H1 (cell line): Measurements from ENCODE around the gene PTP4A1. TPM values are rescaled to one million over a fixed set of nuclear protein-coding genes. Genes with fewer than 3 reads are reported as not detected.
A peak's percentile ranks its signal among the peaks of the same experiment; 100 is the strongest.

Experiments
- CTCF ChIA-PET: fragments of 300-600 bp; sonication (Branson Sonifier 250); formaldehyde crosslinking; loops from one replicate; lab custom pipeline; 2021; ENCODE audit not compliant: partially characterized antibody; lab: Charles Lee
- POLR2A ChIA-PET: fragments of 300-600 bp; sonication (Branson Sonifier 250); formaldehyde crosslinking; loops from one replicate; lab custom pipeline; 2021; ENCODE audit warnings: inconsistent platforms; ENCODE audit not compliant: partially characterized antibody; lab: Charles Lee
- DNase-seq, 2 experiments: peaks; one replicate each; pipeline versions ENCODE4 v3.0.0 to v3.0.0-alpha.2; 2010 to 2022; ENCODE audit warnings: low spot score in 2 of 2, low read depth in 1 of 2, mixed read lengths in 1 of 2
- FAIRE-seq: peaks from 2 replicates; lab custom pipeline; 2011; peaks lifted over from hg19 to GRCh38; lab: Jason Lieb, UNC
- H2AFZ ChIP-seq: 2 replicates; pipeline ENCODE4 v1.8.1; 2012; ENCODE audit warnings: low read length, inconsistent platforms
- H2AK5ac ChIP-seq: 2 replicates; pipeline ENCODE4 v1.6.1; 2013; ENCODE audit warnings: low read depth, low read length
- H2BK120ac ChIP-seq: replicated peaks from 2 replicates; pipeline ENCODE3; 2013; ENCODE audit warnings: low read depth, low read length, inconsistent platforms
- H2BK12ac ChIP-seq: 2 replicates; pipeline ENCODE4 v1.6.1; 2013; ENCODE audit warnings: low read depth, low read length
- H2BK15ac ChIP-seq: 2 replicates; pipeline ENCODE4 v1.6.1; 2013; ENCODE audit warnings: low read length
- H2BK20ac ChIP-seq: 2 replicates; pipeline ENCODE4 v1.6.1; 2013; ENCODE audit warnings: low read length
- H2BK5ac ChIP-seq: 2 replicates; pipeline ENCODE4 v1.6.1; 2013; ENCODE audit warnings: low read depth, low read length
- H3K14ac ChIP-seq: 2 replicates; pipeline ENCODE4 v1.6.1; 2013; ENCODE audit warnings: inconsistent platforms; ENCODE audit not compliant: insufficient read length
- H3K18ac ChIP-seq: 2 replicates; pipeline ENCODE4 v1.6.1; 2013; ENCODE audit warnings: low read length; ENCODE audit errors: extremely low read depth
- H3K23ac ChIP-seq: 2 replicates; pipeline ENCODE4 v1.6.1; 2013; ENCODE audit warnings: inconsistent platforms; ENCODE audit not compliant: insufficient read length
- H3K23me2 ChIP-seq: 2 replicates; pipeline ENCODE4 v1.6.1; 2013; ENCODE audit warnings: low read depth, low read length
- H3K27ac ChIP-seq: 2 replicates; pipeline ENCODE4 v1.6.1; 2011; ENCODE audit warnings: low read depth, low read length, inconsistent platforms
- H3K27me3 ChIP-seq, 4 experiments: replicated peaks in 1 of 4; 1 replicate in 1 of 4; 2 replicates in 3 of 4; pipeline versions ENCODE4 v1.6.1 to v1.8.1; 2011 to 2013; ENCODE audit warnings: low read length in 3 of 4, mild to moderate bottlenecking in 3 of 4, inconsistent platforms in 2 of 4, mixed read lengths in 2 of 4, moderate library complexity in 1 of 4; ENCODE audit not compliant: control insufficient read depth in 3 of 4, insufficient read depth in 3 of 4; ENCODE audit errors: extremely low read depth in 1 of 4
- H3K36me3 ChIP-seq, 4 experiments: 2 replicates each; pipeline versions ENCODE4 v1.6.1 to v1.8.1; 2011 to 2013; ENCODE audit warnings: mild to moderate bottlenecking in 4 of 4, low read length in 3 of 4, moderate library complexity in 2 of 4, control low read depth in 1 of 4, inconsistent platforms in 1 of 4; ENCODE audit not compliant: insufficient read depth in 4 of 4, control insufficient read depth in 2 of 4
- H3K4ac ChIP-seq: replicated peaks from 2 replicates; pipeline ENCODE3; 2013; ENCODE audit warnings: low read length, low read depth, mixed read lengths, inconsistent platforms; ENCODE audit not compliant: insufficient read length
- H3K4me1 ChIP-seq, 4 experiments: replicated peaks in 1 of 4; 1 replicate in 1 of 4; 2 replicates in 3 of 4; pipeline versions ENCODE4 v1.6.1 to v1.8.1; 2011 to 2013; ENCODE audit warnings: low read length in 3 of 4, inconsistent platforms in 2 of 4, mixed read lengths in 1 of 4; ENCODE audit not compliant: insufficient read depth in 4 of 4, control insufficient read depth in 3 of 4
- H3K4me2 ChIP-seq, 2 experiments: 2 replicates each; pipeline versions ENCODE4 v1.6.1 to v1.8.1; 2011 to 2013; ENCODE audit warnings: low read depth in 2 of 2, low read length in 2 of 2, control low read depth in 1 of 2, inconsistent platforms in 1 of 2, mild to moderate bottlenecking in 1 of 2; ENCODE audit not compliant: insufficient read depth in 1 of 2
- H3K4me3 ChIP-seq, 4 experiments: fragments of 200-600, 300-600 bp in 1 of 4; sonication (generic), shearing (Covaris generic), sonication (Bioruptor Twin) in 1 of 4; 2 replicates each; pipeline versions ENCODE4 v1.5.1 to v1.8.1; 2011 to 2016; ENCODE audit warnings: low read length in 4 of 4, low read depth in 3 of 4, control low read depth in 2 of 4, inconsistent platforms in 2 of 4, mild to moderate bottlenecking in 2 of 4, mixed read lengths in 1 of 4, moderate library complexity in 1 of 4; ENCODE audit not compliant: insufficient read depth in 2 of 4; ENCODE audit errors: extremely low read depth in 1 of 4
- H3K56ac ChIP-seq: replicated peaks from 2 replicates; pipeline ENCODE3; 2013; ENCODE audit warnings: low read depth, mild to moderate bottlenecking, mixed read lengths, low read length, inconsistent platforms; ENCODE audit not compliant: insufficient read length
- H3K79me1 ChIP-seq: 2 replicates; pipeline ENCODE4 v1.6.1; 2013; ENCODE audit warnings: low read depth, low read length, control low read depth
- H3K79me2 ChIP-seq, 2 experiments: 2 replicates each; pipeline versions ENCODE4 v1.6.1 to v1.8.1; 2012 to 2013; ENCODE audit warnings: low read length in 2 of 2, mild to moderate bottlenecking in 2 of 2, inconsistent platforms in 1 of 2; ENCODE audit not compliant: insufficient read depth in 2 of 2, control insufficient read depth in 1 of 2
- H3K9ac ChIP-seq, 4 experiments: replicated peaks in 1 of 4; 1 replicate in 1 of 4; 2 replicates in 3 of 4; pipeline versions ENCODE4 v1.6.1 to v1.8.1; 2011 to 2013; ENCODE audit warnings: low read depth in 3 of 4, low read length in 3 of 4, control low read depth in 2 of 4, mild to moderate bottlenecking in 2 of 4, moderate library complexity in 2 of 4, inconsistent platforms in 1 of 4; ENCODE audit errors: extremely low read depth in 1 of 4
- H3K9me3 ChIP-seq, 2 experiments: 2 replicates each; pipeline versions ENCODE4 v1.6.1 to v1.8.1; 2012 to 2013; ENCODE audit warnings: mild to moderate bottlenecking in 2 of 2, moderate library complexity in 2 of 2, control low read depth in 1 of 2, inconsistent platforms in 1 of 2, low read depth in 1 of 2, low read length in 1 of 2, mixed read lengths in 1 of 2; ENCODE audit not compliant: insufficient read depth in 2 of 2
- H4K20me1 ChIP-seq, 2 experiments: replicated peaks in 1 of 2; 2 replicates each; pipeline versions ENCODE3 to v1.8.1; 2011 to 2013; ENCODE audit warnings: inconsistent platforms in 2 of 2, low read length in 2 of 2, mild to moderate bottlenecking in 1 of 2; ENCODE audit not compliant: insufficient read depth in 2 of 2, control insufficient read depth in 1 of 2
- H4K5ac ChIP-seq: 2 replicates; pipeline ENCODE4 v1.6.1; 2013; ENCODE audit warnings: low read length, low read depth, mixed read lengths, inconsistent platforms; ENCODE audit not compliant: insufficient read length
- H4K8ac ChIP-seq: 2 replicates; pipeline ENCODE4 v1.8.0; 2013; ENCODE audit warnings: mild to moderate bottlenecking, moderate library complexity, low read length, inconsistent platforms; ENCODE audit not compliant: insufficient read depth; ENCODE audit errors: extremely low read depth
- H4K91ac ChIP-seq: replicated peaks from 2 replicates; pipeline ENCODE3; 2013; ENCODE audit warnings: low read length, mixed read lengths, inconsistent platforms; ENCODE audit not compliant: insufficient read length
- JUN ChIP-seq: IDR thresholded peaks from 2 replicates; pipeline ENCODE4 v1.6.1; 2011; ENCODE audit warnings: low read depth, mild to moderate bottlenecking, improper control_type of control experiment, low read length
- TAF7 ChIP-seq: optimal IDR thresholded peaks from 2 replicates; pipeline ENCODE3; 2011; ENCODE audit warnings: low read depth, mild to moderate bottlenecking, inconsistent platforms, low read length, moderate library complexity, borderline replicate concordance
- WGBS, 2 experiments: shearing (Covaris generic) in 1 of 2; methylation state at CpG; one replicate each; pipeline versions ENCODE4 v1.1.6 to v1.1.7; 2013 to 2015; ENCODE audit warnings: low lambda C conversion rate in 2 of 2, mixed read lengths in 2 of 2, inconsistent platforms in 1 of 2, low coverage in 1 of 2, missing lambda C conversion rate in 1 of 2; ENCODE audit not compliant: insufficient replicate concordance in 2 of 2, insufficient coverage in 1 of 2, insufficient read length in 1 of 2; ENCODE audit errors: extremely low coverage in 1 of 2, missing lambda C conversion rate in 1 of 2; 5-methylcytosine and 5-hydroxymethylcytosine counted together
- polyA plus RNA-seq, 7 experiments: library from polyadenylated mRNA; depleted of rRNA in 3 of 7; stranded (reverse) in 5 of 7; unstranded in 2 of 7; fragments of >200 nt in 5 of 7; fragments of 200-250 nt in 2 of 7; gene quantifications; 1 replicate in 5 of 7; 2 replicates in 1 of 7; 4 replicates in 1 of 7; pipeline versions ENCODE4 v1.2.1 to v1.2.3, GENCODE V29; 2011 to 2013; ENCODE audit warnings: missing spikeins in 2 of 7, mixed read lengths in 2 of 7
- total RNA-seq: library from RNA; stranded (reverse); fragmentation: NEBNext Ultra II Directional; extraction: Animal tissue kit (Norgen Biotek cat#: 25700); gene quantifications from 2 replicates; pipeline ENCODE4 v1.2.1, GENCODE V29; 2021

Gene PTP4A1
- total and polyA plus RNA-seq, 2 of the 8 experiments (the other 6 are each of a cell fraction or from before 2014, with no cell fraction given): 21.1 to 76.3 TPM

- no peaks in the 10 kb centered on the region for H3K79me1 ChIP-seq
- peaks cover 19 to 49% of the 10 kb centered on the region in 2 experiments for H3K79me2 ChIP-seq
- H3K23ac ChIP-seq: no peak overlapping the region
- peak overlapping the region; percentile 49; the same call in 1 of the 2 replicates for H3K18ac ChIP-seq
- H3K27me3 ChIP-seq: 0 out of 7 replicates have a peak, but pooled peaks cover 0 to 2% (median under 1%) of the 10 kb centered on the region in 4 experiments
- no peak overlapping the region for H2AFZ ChIP-seq
- H2BK5ac ChIP-seq: peak overlapping the region; percentile 92
- TF ChIP-seq JUN: no peak
- TF ChIP-seq TAF7: peak; percentile 11
- no peak overlapping the region for H3K14ac ChIP-seq
- peak overlapping the region; percentile 84 for H3K56ac ChIP-seq
- no peak overlapping the region for H2BK120ac ChIP-seq
- peak overlapping the region; percentile 98 for H3K27ac ChIP-seq
- H3K36me3 ChIP-seq: peaks cover 7 to 17% (median 14%) of the 10 kb centered on the region in 4 experiments; a peak in 7 of 8 replicates
- H4K8ac ChIP-seq: peak overlapping the region; percentile 99; the same call in 1 of the 2 replicates
- H3K4ac ChIP-seq: peak overlapping the region; percentile 88
- DNase-seq (peak in 1 of 2 experiments; percentile 53), FAIRE-seq (no peak)
- H2AK5ac ChIP-seq: no peak overlapping the region
- peaks cover 0 to 3% (median 0%) of the 10 kb centered on the region in 4 experiments; a peak in 1 of 7 replicates for H3K4me1 ChIP-seq
- peak overlapping the region; percentile 95 for H4K5ac ChIP-seq
- H3K4me3 ChIP-seq: peak overlapping the region; percentile 81 to 85 (median 82)
- H3K23me2 ChIP-seq: peaks cover 6% of the 10 kb centered on the region
- POLR2A ChIA-PET: interaction anchor here (0.5 to 2.5 kb wide), 12 partner anchors 11 to 283 kb away, joined by 3 to 33 read pairs (median 4); partner anchors contain the start of gene PHF3
- 0% methylated on average over 6 of the region's 42 CpGs; no CpG with 5 or more reads in 1 of the 2 experiments for WGBS, 2 experiments
- H2BK12ac ChIP-seq: no peak overlapping the region
- no peaks in the 10 kb centered on the region for H3K9me3 ChIP-seq
- H2BK20ac ChIP-seq: no peak overlapping the region
- peak overlapping the region; percentile 77 to 87 for H3K4me2 ChIP-seq
- peak overlapping the region; percentile 83 for H4K91ac ChIP-seq
- peaks cover 0 to 5% of the 10 kb centered on the region in 2 experiments for H4K20me1 ChIP-seq
- peak overlapping the region; percentile 95 to 100 (median 98) for H3K9ac ChIP-seq
- CTCF ChIA-PET: interaction anchor here (1.2 to 1.6 kb wide), 2 partner anchors 8 to 25 kb away, joined by 6 to 9 read pairs; no protein-coding TSS in a partner anchor
- H2BK15ac ChIP-seq: no peak overlapping the region
Observed at GRCh38 chr6:63572747-63573075, 431 bp downstream of the PTP4A1 start.
